GM19239 (cell line): Measurements from ENCODE around the gene SCNN1A.
"Not testable (repeated sequence)": the region's sequence is repeated elsewhere in the genome, so short reads cannot be mapped to it uniquely, and the experiment has no call there.

Source experiments
- DNase-seq: peaks from one replicate; pipeline ENCODE4 v3.0.0; 2011; ENCODE audit warnings: low spot score; ENCODE audit not compliant: insufficient read length
- FAIRE-seq: peaks from 2 replicates; lab custom pipeline; 2011; peaks lifted over from hg19 to GRCh38; lab: Jason Lieb, UNC

The SCNN1A gene

DNA sequence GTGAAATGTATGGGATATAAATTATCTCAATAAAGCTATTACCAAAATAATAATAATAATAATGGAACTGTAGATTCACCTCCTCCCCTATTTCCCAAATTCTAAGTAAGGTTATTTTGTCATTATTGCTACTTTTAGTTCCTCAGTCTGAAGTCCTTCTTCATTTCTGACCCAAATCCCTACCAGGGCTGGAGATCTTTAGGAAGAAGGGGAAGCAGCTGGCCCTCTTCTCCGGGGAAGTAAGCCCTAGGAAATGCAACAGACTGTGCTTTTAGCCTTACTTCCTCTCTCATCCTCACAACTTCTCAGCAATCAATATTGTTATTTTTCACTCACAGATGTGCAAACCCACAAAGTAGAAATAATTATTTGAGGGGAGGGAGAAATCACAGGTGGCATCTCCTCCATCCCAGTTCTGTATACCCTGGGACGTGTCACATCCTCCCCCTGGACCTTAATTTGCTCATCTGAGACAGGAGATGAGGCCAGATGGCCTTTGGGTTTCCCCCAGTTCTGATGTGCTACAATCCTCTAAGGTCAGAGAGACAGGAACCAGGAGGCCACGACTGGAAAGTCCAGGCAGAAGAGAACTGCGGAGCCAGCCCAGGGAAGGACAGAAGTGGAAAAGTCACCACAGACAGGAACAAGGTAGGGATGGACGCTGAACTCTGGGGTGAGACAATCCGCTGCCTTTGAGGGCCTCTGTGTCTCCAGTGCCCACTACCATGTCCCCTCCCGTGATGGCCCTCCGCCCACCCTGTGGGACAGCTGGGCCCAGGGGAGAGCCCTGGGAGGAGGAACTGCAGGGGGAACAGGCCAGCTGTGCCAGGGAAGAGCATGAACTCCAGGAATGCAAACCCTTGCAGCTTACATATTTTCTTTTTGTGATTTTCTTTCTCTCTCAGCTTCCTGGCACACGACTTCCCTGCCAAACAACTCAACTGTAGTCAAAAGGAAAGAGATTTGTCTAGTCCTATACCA is 22.9 kb downstream of the SCNN1A start:
- DNase-seq = no peak
- no peak for FAIRE-seq

DNA sequence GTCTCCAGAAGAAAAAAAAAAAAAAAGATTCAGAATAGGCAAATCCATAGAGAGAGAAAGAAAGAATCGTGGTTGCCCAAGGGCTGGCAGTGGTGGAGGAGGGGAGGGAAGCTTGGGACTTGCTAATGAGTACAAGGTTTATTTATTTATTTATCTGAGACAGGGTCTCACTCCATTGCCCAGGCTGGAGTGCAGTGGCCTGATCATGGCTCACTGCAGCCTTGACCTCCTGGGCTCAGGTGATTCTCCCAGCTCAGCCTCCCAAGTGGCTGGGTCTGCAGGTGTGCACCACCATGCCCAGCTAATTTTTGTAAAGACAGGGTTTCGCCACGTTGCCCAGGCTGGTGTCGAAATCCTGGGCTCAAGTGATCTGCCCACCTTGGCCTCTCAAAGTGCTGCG is 23.7 kb downstream of the SCNN1A start:
- FAIRE-seq = no peak
- no peak for DNase-seq

DNA sequence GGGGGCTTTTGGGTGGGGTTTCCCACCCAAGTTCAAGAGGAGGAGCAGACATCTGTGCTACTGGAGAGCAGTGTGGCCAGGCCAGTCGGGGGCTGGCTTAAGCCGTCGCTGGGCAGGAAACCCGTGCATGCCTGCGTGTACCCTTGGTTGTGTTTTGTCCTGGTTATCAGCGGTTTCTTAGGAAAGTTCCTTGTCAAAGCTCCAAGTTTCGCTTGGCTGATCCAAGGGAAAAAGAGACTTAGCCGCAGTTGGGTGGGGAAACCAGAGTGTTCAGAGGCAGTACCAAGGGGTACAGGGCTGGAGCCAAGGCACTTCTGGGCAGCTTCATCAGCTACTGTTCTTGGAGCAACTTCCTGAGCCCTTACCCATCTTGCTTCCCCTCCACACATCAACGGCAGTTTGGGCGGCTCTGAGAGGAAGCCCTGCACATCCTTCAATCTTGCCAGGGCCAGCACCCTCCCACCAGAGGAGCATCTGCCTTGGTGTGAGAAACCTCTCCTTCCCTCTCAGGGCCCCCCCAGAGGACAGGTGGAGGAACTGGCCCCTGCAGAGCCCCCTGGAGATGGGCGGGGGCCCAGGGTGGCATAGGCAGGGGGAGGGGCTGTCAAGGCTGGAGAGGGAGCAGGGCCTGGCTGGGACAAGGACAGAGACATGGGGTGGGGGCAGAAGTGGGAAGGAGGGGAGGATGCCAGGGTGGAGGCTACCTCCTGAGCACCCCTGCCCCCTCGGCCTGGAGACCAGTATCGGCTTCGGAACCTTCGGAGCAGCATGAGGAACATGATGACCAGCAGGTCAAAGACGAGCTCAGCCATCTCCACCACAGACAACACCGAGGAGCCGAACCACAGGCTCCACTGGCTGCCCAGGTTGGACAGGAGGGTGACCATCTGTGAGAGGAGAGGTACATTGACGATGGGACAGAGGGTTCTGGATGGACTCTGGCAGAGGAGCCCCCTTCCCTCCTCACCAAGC is 27.7 kb downstream of the SCNN1A start:
- FAIRE-seq = no peak
- no peak for DNase-seq

GRCh38 chr12:6346942-6347341 is 28.4 kb downstream of the SCNN1A start:
- FAIRE-seq = no peak
- no peak for DNase-seq

DNA sequence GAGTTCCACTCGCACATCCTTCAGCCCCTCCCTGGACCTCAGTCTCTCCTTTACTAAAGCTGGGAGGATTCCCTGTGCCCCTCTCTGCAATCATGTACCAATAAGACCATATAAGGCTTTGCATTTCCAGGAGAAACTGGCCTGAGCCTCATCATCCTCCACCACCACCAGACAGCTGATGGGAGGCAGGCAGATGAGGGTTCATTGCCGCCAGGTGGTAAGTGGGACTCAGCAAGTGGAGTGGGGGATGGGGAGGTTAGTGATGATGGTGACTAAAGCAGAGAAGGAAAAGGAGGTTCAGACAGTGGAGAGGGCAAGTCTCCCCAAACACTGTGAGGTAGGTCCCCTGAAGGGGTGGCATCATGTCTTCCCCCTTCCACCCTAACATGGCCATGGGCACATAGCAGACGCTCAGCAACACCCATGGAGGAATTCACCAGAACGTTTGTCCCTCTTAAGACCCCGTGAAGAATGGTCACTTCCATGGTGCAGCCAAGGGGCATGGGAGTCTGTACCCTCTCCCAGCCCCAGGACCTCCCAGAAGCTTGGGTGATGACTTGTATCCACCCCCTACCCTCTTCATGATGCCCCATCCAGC is 29.0 kb downstream of the SCNN1A start:
- FAIRE-seq (no peak), DNase-seq (no peak)

- DNase-seq (no peak), FAIRE-seq (no peak)
Observed at GRCh38 chr12:6345319-6346091, 29.9 kb downstream of the SCNN1A start.

- DNase-seq, FAIRE-seq: not testable (repeated sequence)
Observed at GRCh38 chr12:6344101-6344660, 31.2 kb downstream of the SCNN1A start.

- FAIRE-seq = no peak
- no peak for DNase-seq
Observed at GRCh38 chr12:6343518-6343917, 31.8 kb downstream of the SCNN1A start.

- no peak for DNase-seq
- FAIRE-seq = no peak
Observed at GRCh38 chr12:6342140-6342889, 33.0 kb downstream of the SCNN1A start.

DNA sequence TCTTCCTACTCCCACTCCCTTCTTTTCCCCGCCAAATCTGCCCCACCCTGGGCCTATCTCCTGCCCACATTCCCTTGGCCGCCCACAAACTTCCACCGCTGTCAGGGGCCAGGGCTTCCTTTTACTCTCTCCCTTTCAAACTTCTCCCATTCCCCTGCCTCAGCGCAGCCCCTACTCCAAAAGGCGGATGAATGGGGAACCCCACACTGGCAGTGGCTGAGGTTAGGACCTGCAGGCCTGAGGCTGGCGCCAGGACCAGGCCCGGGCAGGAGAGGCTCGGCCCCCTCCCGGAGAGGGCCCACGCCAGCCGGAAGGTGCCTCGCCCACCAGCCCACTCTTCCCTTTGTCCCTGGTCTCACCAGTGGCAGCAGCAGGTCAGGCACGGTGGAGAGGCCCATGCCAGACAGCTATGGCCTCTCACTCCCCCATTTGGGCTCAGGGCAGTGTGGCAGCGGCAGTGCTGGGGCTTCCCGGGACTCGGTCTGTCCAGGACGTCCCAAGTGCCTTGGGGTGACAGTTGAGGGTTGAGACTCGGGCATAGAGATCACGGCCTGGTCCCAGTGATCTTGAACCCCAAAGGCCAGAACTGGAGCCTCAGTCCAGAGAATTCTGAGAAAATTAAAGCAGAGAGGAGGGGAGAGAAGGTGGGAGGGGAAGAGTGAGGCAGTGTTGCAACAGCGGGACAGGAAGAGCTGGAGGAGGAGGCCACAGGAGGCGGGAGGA is 33.8 kb downstream of the SCNN1A start, which contains the start of gene TNFRSF1A:
TSS of gene TNFRSF1A (minus strand) at position 660 of the 723 bp plus-strand sequence. CDS start at position 398, 262 bp downstream.
- FAIRE-seq = peak; percentile 77
- no peak for DNase-seq

DNA sequence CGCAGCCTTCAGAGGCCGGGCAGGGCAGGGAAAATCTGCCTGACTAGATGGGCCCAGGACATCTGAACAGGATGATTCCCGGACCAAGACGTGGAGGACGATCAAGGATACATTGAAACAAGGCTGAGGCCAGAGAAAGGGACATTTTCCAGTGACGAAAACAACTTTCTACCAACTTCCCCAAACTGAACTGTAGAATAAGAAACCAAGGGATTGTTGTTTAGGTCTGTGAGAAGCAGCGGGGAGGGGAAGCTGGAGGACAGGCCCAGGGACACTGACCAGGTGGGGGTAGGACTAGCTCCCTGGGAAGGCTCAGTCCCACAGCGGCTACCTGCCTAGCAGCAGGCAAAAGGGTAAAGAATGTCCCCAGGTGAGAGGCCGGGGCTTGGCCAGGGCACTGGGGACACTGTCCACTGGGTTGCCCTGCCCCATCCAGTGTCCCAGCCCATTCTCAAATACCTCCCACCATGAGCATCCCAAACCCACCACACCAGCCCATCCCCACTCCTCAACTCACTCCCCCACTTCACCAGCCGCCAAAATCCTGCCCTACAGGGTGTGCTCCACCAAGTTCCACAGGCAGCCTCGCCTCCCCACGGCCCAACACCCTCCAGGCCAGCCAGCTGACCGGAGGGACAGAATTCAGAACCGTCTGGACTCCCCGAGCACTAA is 34.5 kb downstream of the SCNN1A start:
- peak; percentile 45 for FAIRE-seq

GRCh38 chr12:6340032-6340638 is 35.2 kb downstream of the SCNN1A start:
- peak; percentile 56 for FAIRE-seq
- DNase-seq = no peak

More for the DNA sequence above, 34.5 kb downstream of the SCNN1A start:
- DNase-seq = no peak

GRCh38 chr12:6338955-6339354 is 36.4 kb downstream of the SCNN1A start:
- FAIRE-seq = no peak

DNA sequence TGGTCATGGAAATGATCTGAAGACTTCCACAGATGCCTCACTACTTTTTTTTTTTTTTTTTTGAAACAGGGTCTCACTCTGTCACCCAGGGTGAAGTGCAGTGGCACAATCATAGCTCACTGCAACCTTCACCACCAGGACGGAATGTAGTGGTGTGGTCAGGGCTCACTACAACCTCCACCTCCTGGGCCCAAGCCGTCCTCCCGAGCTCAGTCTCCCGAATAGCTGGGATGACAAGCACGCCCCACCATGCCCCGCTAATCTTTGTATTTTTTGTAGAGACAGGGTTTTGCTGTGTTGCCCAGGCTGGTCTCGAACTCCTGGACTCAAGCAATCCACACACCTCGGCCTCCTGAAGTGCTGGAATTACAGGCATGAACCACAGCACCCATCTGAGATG is 36.8 kb downstream of the SCNN1A start:
- FAIRE-seq, DNase-seq: not testable (repeated sequence)

More at GRCh38 chr12:6338955-6339354, 36.4 kb downstream of the SCNN1A start:
- DNase-seq = no peak

DNA sequence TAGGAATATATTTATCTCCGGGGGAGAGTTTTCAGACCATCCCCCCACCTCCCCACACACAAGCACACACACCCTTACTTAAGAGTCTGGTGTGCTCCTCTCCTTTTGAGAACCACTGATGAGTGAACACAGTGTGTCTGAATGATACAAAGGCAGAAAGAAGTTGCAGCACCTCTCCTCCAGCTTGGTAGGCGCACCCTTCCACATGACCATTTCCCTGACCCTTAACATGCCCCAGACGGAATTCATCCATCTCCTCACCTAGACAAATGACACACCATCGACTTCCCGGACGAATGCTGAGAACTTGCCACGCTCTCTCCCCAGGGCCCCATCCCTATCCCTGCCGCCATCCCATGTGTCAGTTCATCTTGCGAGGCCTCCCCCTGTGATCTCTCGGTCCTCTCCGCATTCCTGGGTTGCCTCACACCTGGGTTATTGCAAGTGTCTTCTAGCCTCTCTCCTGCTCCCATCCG is 37.4 kb downstream of the SCNN1A start:
- FAIRE-seq = no peak
- DNase-seq = no peak
